ENCODE measurements around the gene LAT.

DNA sequence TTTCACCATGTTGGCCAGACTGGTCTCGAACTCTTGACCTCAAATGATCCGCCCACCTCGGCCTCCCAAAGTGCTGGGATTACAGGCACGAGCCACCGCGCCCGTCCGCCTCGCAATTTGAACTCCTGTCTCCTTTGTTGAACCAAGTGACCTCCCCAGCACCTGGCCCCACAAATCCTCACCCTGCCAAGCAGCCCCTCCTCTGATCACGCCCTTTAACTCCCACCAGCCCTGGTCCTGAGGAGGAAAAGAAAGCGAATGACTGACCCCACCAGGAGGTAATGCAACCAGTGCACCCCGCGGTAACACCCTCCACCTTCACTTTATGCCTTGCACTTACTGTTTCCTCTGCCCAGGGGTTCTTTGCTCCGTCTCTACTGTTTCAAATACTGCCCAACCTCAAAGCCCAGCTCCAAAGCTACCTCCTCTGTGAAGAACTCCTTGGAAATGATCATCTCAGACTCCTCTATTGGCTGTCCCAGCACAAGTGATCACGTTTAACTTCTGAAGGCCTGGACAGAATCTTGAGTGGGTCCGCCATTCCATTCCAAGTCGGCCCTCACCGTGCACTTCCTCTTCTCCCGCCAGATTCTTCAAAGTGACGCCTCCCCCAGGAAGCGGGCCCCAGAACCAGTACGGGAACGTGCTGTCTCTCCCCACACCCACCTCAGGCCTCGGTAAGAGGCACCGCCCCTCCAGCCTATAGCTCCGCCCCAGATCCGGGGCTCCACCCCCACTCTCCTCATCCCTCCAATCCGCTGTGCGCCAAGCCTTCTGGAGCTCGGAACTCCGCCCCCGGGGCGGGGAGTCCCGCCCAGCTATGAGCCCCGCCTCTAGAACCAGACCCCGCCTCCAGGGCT is 48.7 kb upstream of the LAT start:
- TF ChIP-seq, protein P1, sequence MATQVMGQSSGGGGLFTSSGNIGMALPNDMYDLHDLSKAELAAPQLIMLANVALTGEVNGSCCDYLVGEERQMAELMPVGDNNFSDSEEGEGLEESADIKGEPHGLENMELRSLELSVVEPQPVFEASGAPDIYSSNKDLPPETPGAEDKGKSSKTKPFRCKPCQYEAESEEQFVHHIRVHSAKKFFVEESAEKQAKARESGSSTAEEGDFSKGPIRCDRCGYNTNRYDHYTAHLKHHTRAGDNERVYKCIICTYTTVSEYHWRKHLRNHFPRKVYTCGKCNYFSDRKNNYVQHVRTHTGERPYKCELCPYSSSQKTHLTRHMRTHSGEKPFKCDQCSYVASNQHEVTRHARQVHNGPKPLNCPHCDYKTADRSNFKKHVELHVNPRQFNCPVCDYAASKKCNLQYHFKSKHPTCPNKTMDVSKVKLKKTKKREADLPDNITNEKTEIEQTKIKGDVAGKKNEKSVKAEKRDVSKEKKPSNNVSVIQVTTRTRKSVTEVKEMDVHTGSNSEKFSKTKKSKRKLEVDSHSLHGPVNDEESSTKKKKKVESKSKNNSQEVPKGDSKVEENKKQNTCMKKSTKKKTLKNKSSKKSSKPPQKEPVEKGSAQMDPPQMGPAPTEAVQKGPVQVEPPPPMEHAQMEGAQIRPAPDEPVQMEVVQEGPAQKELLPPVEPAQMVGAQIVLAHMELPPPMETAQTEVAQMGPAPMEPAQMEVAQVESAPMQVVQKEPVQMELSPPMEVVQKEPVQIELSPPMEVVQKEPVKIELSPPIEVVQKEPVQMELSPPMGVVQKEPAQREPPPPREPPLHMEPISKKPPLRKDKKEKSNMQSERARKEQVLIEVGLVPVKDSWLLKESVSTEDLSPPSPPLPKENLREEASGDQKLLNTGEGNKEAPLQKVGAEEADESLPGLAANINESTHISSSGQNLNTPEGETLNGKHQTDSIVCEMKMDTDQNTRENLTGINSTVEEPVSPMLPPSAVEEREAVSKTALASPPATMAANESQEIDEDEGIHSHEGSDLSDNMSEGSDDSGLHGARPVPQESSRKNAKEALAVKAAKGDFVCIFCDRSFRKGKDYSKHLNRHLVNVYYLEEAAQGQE (IDR thresholded peaks at IDR 0.05; ENCODE audit: low read depth): no peak
- no peak for TF ChIP-seq EP300 (IDR thresholded peaks at IDR 0.05; ENCODE audit: borderline replicate concordance)
- no peak for TF ChIP-seq RAD21 (IDR thresholded peaks at IDR 0.05; ENCODE audit: low read depth)
- TF ChIP-seq CREB1 (IDR thresholded peaks at IDR 0.05; ENCODE audit: low read depth): no peak
- TF ChIP-seq, protein P2, sequence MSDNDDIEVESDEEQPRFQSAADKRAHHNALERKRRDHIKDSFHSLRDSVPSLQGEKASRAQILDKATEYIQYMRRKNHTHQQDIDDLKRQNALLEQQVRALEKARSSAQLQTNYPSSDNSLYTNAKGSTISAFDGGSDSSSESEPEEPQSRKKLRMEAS (IDR thresholded peaks at IDR 0.05): peak; percentile 91
- TF ChIP-seq FOXM1 (IDR thresholded peaks at IDR 0.05; ENCODE audit: borderline replicate concordance, low read depth): no peak
- no peak for TF ChIP-seq NFIC (IDR thresholded peaks at IDR 0.05)
- no peak for TF ChIP-seq TAF1 (IDR thresholded peaks at IDR 0.05; ENCODE audit: low read depth)
- no peak for TF ChIP-seq TEAD4 (IDR thresholded peaks at IDR 0.05)
- no peak for TF ChIP-seq CEBPB (IDR thresholded peaks at IDR 0.05)
